Stimulated activated CD4-positive, alpha-beta T cell treated with anti-CD3 and anti-CD28 coated beads, Interleukin-4, amount 100 ng/mL, for 4 hours (primary cell): Measurements from ENCODE around the gene NHSL1.

Experiments used
- DNase-seq, 2 experiments: peaks; one replicate each; pipeline ENCODE4 v3.0.0-alpha.2; 2020

NHSL1 gene

GRCh38 chr6:138422861-138423260 is 76.4 kb downstream of the NHSL1 start:
- no peak for DNase-seq

GRCh38 chr6:138421608-138422007 is 77.7 kb downstream of the NHSL1 start:
- DNase-seq, result no peak

GRCh38 chr6:138421089-138421488 is 78.2 kb downstream of the NHSL1 start:
- DNase-seq, result no peak

GRCh38 chr6:138420356-138420755 is 78.9 kb downstream of the NHSL1 start:
- no peak for DNase-seq

GRCh38 chr6:138419766-138420165 is 79.5 kb downstream of the NHSL1 start:
- DNase-seq, result no peak

GRCh38 chr6:138418118-138418742 is 81.1 kb downstream of the NHSL1 start:
- DNase-seq, result no peak

- no peak for DNase-seq
Measured at GRCh38 chr6:138417493-138418117, 81.7 kb downstream of the NHSL1 start.

- no peak for DNase-seq
Measured at GRCh38 chr6:138416206-138416605, 83.1 kb downstream of the NHSL1 start.

GRCh38 chr6:138415125-138415524 is 84.2 kb downstream of the NHSL1 start:
- no peak for DNase-seq

GRCh38 chr6:138410972-138411880 is 88.1 kb downstream of the NHSL1 start:
- no peak for DNase-seq

- no peak for DNase-seq
Measured at GRCh38 chr6:138410048-138410735, 89.1 kb downstream of the NHSL1 start.

- DNase-seq, result no peak
Measured at GRCh38 chr6:138406443-138406842, 92.9 kb downstream of the NHSL1 start.

GRCh38 chr6:138405816-138406413 is 93.4 kb downstream of the NHSL1 start:
- no peak for DNase-seq

- DNase-seq, result peak; percentile 9 to 11
Measured at GRCh38 chr6:138404666-138405337, 94.5 kb downstream of the NHSL1 start.

GRCh38 chr6:138403801-138404665 is 95.3 kb downstream of the NHSL1 start, which contains the start of gene HEBP2:
HEBP2 (plus strand) TSS chr6:138404223; CDS start chr6:138404496, 273 bp downstream.
- DNase-seq, result peak; percentile 90 to 91

- DNase-seq, result peak; percentile 12 to 26
Measured at GRCh38 chr6:138403324-138403800, 95.9 kb downstream of the NHSL1 start.

GRCh38 chr6:138402838-138403187 is 96.5 kb downstream of the NHSL1 start:
- no peak for DNase-seq

- DNase-seq, result no peak
Measured at GRCh38 chr6:138401960-138402837, 97.1 kb downstream of the NHSL1 start.

- DNase-seq, result no peak
Measured at GRCh38 chr6:138400326-138400725, 99.0 kb downstream of the NHSL1 start.
